Measurements from ENCODE around the gene MLXIP. TPM values are rescaled to one million over a fixed set of nuclear protein-coding genes. Genes with fewer than 3 reads are reported as not detected.

The MLXIP gene
- total and polyA plus RNA-seq, 9 of the 15 experiments (the other 6 are each of a cell fraction or from before 2014, with no cell fraction given) = 2.2 to 66.3 (median 18.1) TPM

GRCh38 chr12:122172262-122172939 is 93.8 kb downstream of the MLXIP start (continued):
- no peak for TF ChIP-seq UBTF (IDR thresholded peaks at IDR 0.05; ENCODE audit: borderline replicate concordance in 1 of 2, low read depth in 2 of 2, low read length in 2 of 2)
- TF ChIP-seq ZNF274 (IDR thresholded peaks at IDR 0.05; ENCODE audit: borderline replicate concordance, low read depth, low read length) = no peak
- TF ChIP-seq MEIS2 (IDR thresholded peaks at IDR 0.05; ENCODE audit: partially characterized antibody) = no peak
- no peak for TF ChIP-seq SMAD3 (CRISPR knock-in tag; conservative IDR thresholded peaks at IDR 0.05)

- intact Hi-C loops (cut with micrococcal nuclease) = no loop called here
- ATAC-seq (no peak), DNase-seq (ENCODE audit: extremely low read depth in 1 of 4, low spot score in 3 of 4) (no peak), FAIRE-seq (no peak)
- no TSS peak for BruUV-seq (replicated peaks)
- H3K36me3 ChIP-seq (ENCODE audit: control insufficient read depth, insufficient read depth, low read length) = no peaks in the 10 kb centered on the region
- ChIA-PET CTCF (ENCODE audit: low intra/inter-chr PET ratio) (no interaction called here), POLR2A (interaction anchor here (0.7 kb wide), 1 partner anchor 49 kb away, joined by 4 read pairs; no protein-coding TSS in a partner anchor)
- in situ Hi-C loops (cut with MboI) = no loop called here
- H2AFZ ChIP-seq (ENCODE audit: low read depth, low read length) = no peak within 1 kb of the TSS
- H3K27ac ChIP-seq (ENCODE audit: extremely low read depth, low read depth, low read length) = no peak within 1 kb of the TSS
- 16% methylated on average over 17 of the region's 17 CpGs for WGBS (ENCODE audit: insufficient coverage, low coverage, missing lambda C conversion rate)
- peak within 1 kb of the TSS in 1 of 2 experiments; percentile 43; a peak in 1 of 4 replicates for H3K9ac ChIP-seq (ENCODE audit: insufficient read depth in 1 of 2, low read depth in 2 of 2, low read length in 2 of 2)
- H3K79me2 ChIP-seq (ENCODE audit: control insufficient read depth, insufficient read depth, low read length) = no peaks in the 10 kb centered on the region
- peaks cover 17 to 22% of the 10 kb centered on the region in 2 experiments; a peak in 4 of 5 replicates for H3K27me3 ChIP-seq (ENCODE audit: control insufficient read depth in 2 of 2, insufficient read depth in 2 of 2, low read length in 2 of 2)
- peaks cover 0 to 2% of the 10 kb centered on the region in 2 experiments; a peak in 3 of 5 replicates for H3K4me1 ChIP-seq (replicated peaks in 1 of 2; ENCODE audit: control insufficient read depth in 2 of 2, insufficient read depth in 2 of 2, low read length in 2 of 2)
- no peak within 1 kb of the TSS for H3K4me2 ChIP-seq (ENCODE audit: insufficient read depth, low read length)
- H4K20me1 ChIP-seq (replicated peaks; ENCODE audit: control insufficient read depth, insufficient read depth, low read length) = no peaks in the 10 kb centered on the region
- H3K4me3 ChIP-seq = no peak within 1 kb of the TSS
- no peaks in the 10 kb centered on the region for H3K9me1 ChIP-seq (ENCODE audit: control insufficient read depth, insufficient read depth, low read length)
- H3K9me3 ChIP-seq (replicated peaks; ENCODE audit: control insufficient read depth, insufficient read depth, low read depth, low read length) = no peaks in the 10 kb centered on the region
- TF ChIP-seq PML (IDR thresholded peaks at IDR 0.05; ENCODE audit: low read length) = no peak
- TF ChIP-seq ZNF592 (IDR thresholded peaks at IDR 0.05) = no peak
- no peak for TF ChIP-seq GTF3C2 (IDR thresholded peaks at IDR 0.05; ENCODE audit: borderline replicate concordance, extremely low read depth, insufficient read length)
- no peak for TF ChIP-seq OTX1 (CRISPR knock-in tag; IDR thresholded peaks at IDR 0.05)
- TF ChIP-seq STAT5B (CRISPR knock-in tag; IDR thresholded peaks at IDR 0.05) = no peak
These were observed 95.7 kb downstream of the MLXIP start, which contains the start of gene IL31 for GRCh38 chr12:122174155-122174845. Gene IL31, minus strand, starts transcription at chr12:122174221. Its CDS starts 49 bp downstream, at chr12:122174172.

All from K562 (cell line).